ENCODE data around the gene LIMK1.

GRCh38 chr7:74051193-74051592 lies 32.4 kb upstream of the LIMK1 start:
- TF ChIP-seq CTCF (IDR thresholded peaks at IDR 0.05) (no peak), POLR2A (IDR thresholded peaks at IDR 0.05) (no peak), EP300 (IDR thresholded peaks at IDR 0.05) (no peak)
